H1 (cell line): Measurements from ENCODE around the gene CLN5. TPM values are rescaled to one million over a fixed set of nuclear protein-coding genes. Genes with fewer than 3 reads are reported as not detected.

Source experiments
- CTCF ChIA-PET: fragments of 300-600 bp; sonication (Branson Sonifier 250); formaldehyde crosslinking; loops from one replicate; lab custom pipeline; 2021; ENCODE audit not compliant: partially characterized antibody; lab: Charles Lee
- POLR2A ChIA-PET: fragments of 300-600 bp; sonication (Branson Sonifier 250); formaldehyde crosslinking; loops from one replicate; lab custom pipeline; 2021; ENCODE audit warnings: inconsistent platforms; ENCODE audit not compliant: partially characterized antibody; lab: Charles Lee
- DNase-seq, 2 experiments: peaks; one replicate each; pipeline versions ENCODE4 v3.0.0 to v3.0.0-alpha.2; 2010 to 2022; ENCODE audit warnings: low spot score in 2 of 2, low read depth in 1 of 2, mixed read lengths in 1 of 2
- FAIRE-seq: peaks from 2 replicates; lab custom pipeline; 2011; peaks lifted over from hg19 to GRCh38; lab: Jason Lieb, UNC
- H2AFZ ChIP-seq: 2 replicates; pipeline ENCODE4 v1.8.1; 2012; ENCODE audit warnings: low read length, inconsistent platforms
- H2AK5ac ChIP-seq: 2 replicates; pipeline ENCODE4 v1.6.1; 2013; ENCODE audit warnings: low read depth, low read length
- H2BK120ac ChIP-seq: replicated peaks from 2 replicates; pipeline ENCODE3; 2013; ENCODE audit warnings: low read depth, low read length, inconsistent platforms
- H2BK12ac ChIP-seq: 2 replicates; pipeline ENCODE4 v1.6.1; 2013; ENCODE audit warnings: low read depth, low read length
- H2BK15ac ChIP-seq: 2 replicates; pipeline ENCODE4 v1.6.1; 2013; ENCODE audit warnings: low read length
- H2BK20ac ChIP-seq: 2 replicates; pipeline ENCODE4 v1.6.1; 2013; ENCODE audit warnings: low read length
- H2BK5ac ChIP-seq: 2 replicates; pipeline ENCODE4 v1.6.1; 2013; ENCODE audit warnings: low read depth, low read length
- H3K14ac ChIP-seq: 2 replicates; pipeline ENCODE4 v1.6.1; 2013; ENCODE audit warnings: inconsistent platforms; ENCODE audit not compliant: insufficient read length
- H3K18ac ChIP-seq: 2 replicates; pipeline ENCODE4 v1.6.1; 2013; ENCODE audit warnings: low read length; ENCODE audit errors: extremely low read depth
- H3K23ac ChIP-seq: 2 replicates; pipeline ENCODE4 v1.6.1; 2013; ENCODE audit warnings: inconsistent platforms; ENCODE audit not compliant: insufficient read length
- H3K23me2 ChIP-seq: 2 replicates; pipeline ENCODE4 v1.6.1; 2013; ENCODE audit warnings: low read depth, low read length
- H3K27ac ChIP-seq: 2 replicates; pipeline ENCODE4 v1.6.1; 2011; ENCODE audit warnings: low read depth, low read length, inconsistent platforms
- H3K27me3 ChIP-seq, 4 experiments: replicated peaks in 1 of 4; 1 replicate in 1 of 4; 2 replicates in 3 of 4; pipeline versions ENCODE4 v1.6.1 to v1.8.1; 2011 to 2013; ENCODE audit warnings: low read length in 3 of 4, mild to moderate bottlenecking in 3 of 4, inconsistent platforms in 2 of 4, mixed read lengths in 2 of 4, moderate library complexity in 1 of 4; ENCODE audit not compliant: control insufficient read depth in 3 of 4, insufficient read depth in 3 of 4; ENCODE audit errors: extremely low read depth in 1 of 4
- H3K36me3 ChIP-seq, 4 experiments: 2 replicates each; pipeline versions ENCODE4 v1.6.1 to v1.8.1; 2011 to 2013; ENCODE audit warnings: mild to moderate bottlenecking in 4 of 4, low read length in 3 of 4, moderate library complexity in 2 of 4, control low read depth in 1 of 4, inconsistent platforms in 1 of 4; ENCODE audit not compliant: insufficient read depth in 4 of 4, control insufficient read depth in 2 of 4
- H3K4ac ChIP-seq: replicated peaks from 2 replicates; pipeline ENCODE3; 2013; ENCODE audit warnings: low read length, low read depth, mixed read lengths, inconsistent platforms; ENCODE audit not compliant: insufficient read length
- H3K4me1 ChIP-seq, 4 experiments: replicated peaks in 1 of 4; 1 replicate in 1 of 4; 2 replicates in 3 of 4; pipeline versions ENCODE4 v1.6.1 to v1.8.1; 2011 to 2013; ENCODE audit warnings: low read length in 3 of 4, inconsistent platforms in 2 of 4, mixed read lengths in 1 of 4; ENCODE audit not compliant: insufficient read depth in 4 of 4, control insufficient read depth in 3 of 4
- H3K4me2 ChIP-seq, 2 experiments: 2 replicates each; pipeline versions ENCODE4 v1.6.1 to v1.8.1; 2011 to 2013; ENCODE audit warnings: low read depth in 2 of 2, low read length in 2 of 2, control low read depth in 1 of 2, inconsistent platforms in 1 of 2, mild to moderate bottlenecking in 1 of 2; ENCODE audit not compliant: insufficient read depth in 1 of 2
- H3K4me3 ChIP-seq, 4 experiments: fragments of 200-600, 300-600 bp in 1 of 4; sonication (generic), shearing (Covaris generic), sonication (Bioruptor Twin) in 1 of 4; 2 replicates each; pipeline versions ENCODE4 v1.5.1 to v1.8.1; 2011 to 2016; ENCODE audit warnings: low read length in 4 of 4, low read depth in 3 of 4, control low read depth in 2 of 4, inconsistent platforms in 2 of 4, mild to moderate bottlenecking in 2 of 4, mixed read lengths in 1 of 4, moderate library complexity in 1 of 4; ENCODE audit not compliant: insufficient read depth in 2 of 4; ENCODE audit errors: extremely low read depth in 1 of 4
- H3K56ac ChIP-seq: replicated peaks from 2 replicates; pipeline ENCODE3; 2013; ENCODE audit warnings: low read depth, mild to moderate bottlenecking, mixed read lengths, low read length, inconsistent platforms; ENCODE audit not compliant: insufficient read length
- H3K79me1 ChIP-seq: 2 replicates; pipeline ENCODE4 v1.6.1; 2013; ENCODE audit warnings: low read depth, low read length, control low read depth
- H3K79me2 ChIP-seq, 2 experiments: 2 replicates each; pipeline versions ENCODE4 v1.6.1 to v1.8.1; 2012 to 2013; ENCODE audit warnings: low read length in 2 of 2, mild to moderate bottlenecking in 2 of 2, inconsistent platforms in 1 of 2; ENCODE audit not compliant: insufficient read depth in 2 of 2, control insufficient read depth in 1 of 2
- H3K9ac ChIP-seq, 4 experiments: replicated peaks in 1 of 4; 1 replicate in 1 of 4; 2 replicates in 3 of 4; pipeline versions ENCODE4 v1.6.1 to v1.8.1; 2011 to 2013; ENCODE audit warnings: low read depth in 3 of 4, low read length in 3 of 4, control low read depth in 2 of 4, mild to moderate bottlenecking in 2 of 4, moderate library complexity in 2 of 4, inconsistent platforms in 1 of 4; ENCODE audit errors: extremely low read depth in 1 of 4
- H3K9me3 ChIP-seq, 2 experiments: 2 replicates each; pipeline versions ENCODE4 v1.6.1 to v1.8.1; 2012 to 2013; ENCODE audit warnings: mild to moderate bottlenecking in 2 of 2, moderate library complexity in 2 of 2, control low read depth in 1 of 2, inconsistent platforms in 1 of 2, low read depth in 1 of 2, low read length in 1 of 2, mixed read lengths in 1 of 2; ENCODE audit not compliant: insufficient read depth in 2 of 2
- H4K20me1 ChIP-seq, 2 experiments: replicated peaks in 1 of 2; 2 replicates each; pipeline versions ENCODE3 to v1.8.1; 2011 to 2013; ENCODE audit warnings: inconsistent platforms in 2 of 2, low read length in 2 of 2, mild to moderate bottlenecking in 1 of 2; ENCODE audit not compliant: insufficient read depth in 2 of 2, control insufficient read depth in 1 of 2
- H4K5ac ChIP-seq: 2 replicates; pipeline ENCODE4 v1.6.1; 2013; ENCODE audit warnings: low read length, low read depth, mixed read lengths, inconsistent platforms; ENCODE audit not compliant: insufficient read length
- H4K8ac ChIP-seq: 2 replicates; pipeline ENCODE4 v1.8.0; 2013; ENCODE audit warnings: mild to moderate bottlenecking, moderate library complexity, low read length, inconsistent platforms; ENCODE audit not compliant: insufficient read depth; ENCODE audit errors: extremely low read depth
- H4K91ac ChIP-seq: replicated peaks from 2 replicates; pipeline ENCODE3; 2013; ENCODE audit warnings: low read length, mixed read lengths, inconsistent platforms; ENCODE audit not compliant: insufficient read length
- CBX8 ChIP-seq: fragments of 300-800, 300-1000 bp; sonication (generic); IDR thresholded peaks from 2 replicates; pipeline ENCODE4 v1.7.1; 2016; ENCODE audit warnings: low read depth, low read length, borderline replicate concordance
- GTF2F1 ChIP-seq: IDR thresholded peaks from 2 replicates; pipeline ENCODE4 v1.6.1; 2012; ENCODE audit warnings: low read depth, low read length, improper control_type of control experiment, borderline replicate concordance
- WGBS, 2 experiments: shearing (Covaris generic) in 1 of 2; methylation state at CpG; one replicate each; pipeline versions ENCODE4 v1.1.6 to v1.1.7; 2013 to 2015; ENCODE audit warnings: low lambda C conversion rate in 2 of 2, mixed read lengths in 2 of 2, inconsistent platforms in 1 of 2, low coverage in 1 of 2, missing lambda C conversion rate in 1 of 2; ENCODE audit not compliant: insufficient replicate concordance in 2 of 2, insufficient coverage in 1 of 2, insufficient read length in 1 of 2; ENCODE audit errors: extremely low coverage in 1 of 2, missing lambda C conversion rate in 1 of 2; 5-methylcytosine and 5-hydroxymethylcytosine counted together
- polyA plus RNA-seq, 7 experiments: library from polyadenylated mRNA; depleted of rRNA in 3 of 7; stranded (reverse) in 5 of 7; unstranded in 2 of 7; fragments of >200 nt in 5 of 7; fragments of 200-250 nt in 2 of 7; gene quantifications; 1 replicate in 5 of 7; 2 replicates in 1 of 7; 4 replicates in 1 of 7; pipeline versions ENCODE4 v1.2.1 to v1.2.3, GENCODE V29; 2011 to 2013; ENCODE audit warnings: missing spikeins in 2 of 7, mixed read lengths in 2 of 7
- total RNA-seq: library from RNA; stranded (reverse); fragmentation: NEBNext Ultra II Directional; extraction: Animal tissue kit (Norgen Biotek cat#: 25700); gene quantifications from 2 replicates; pipeline ENCODE4 v1.2.1, GENCODE V29; 2021
- TF ChIP-seq, protein P1 (sequence below): IDR thresholded peaks from 2 replicates; pipeline ENCODE4 v1.6.1; 2012; ENCODE audit warnings: inconsistent platforms

CLN5 gene
- total and polyA plus RNA-seq, 2 of the 8 experiments (the other 6 are each of a cell fraction or from before 2014, with no cell fraction given): 5.3 to 10.1 TPM

DNA sequence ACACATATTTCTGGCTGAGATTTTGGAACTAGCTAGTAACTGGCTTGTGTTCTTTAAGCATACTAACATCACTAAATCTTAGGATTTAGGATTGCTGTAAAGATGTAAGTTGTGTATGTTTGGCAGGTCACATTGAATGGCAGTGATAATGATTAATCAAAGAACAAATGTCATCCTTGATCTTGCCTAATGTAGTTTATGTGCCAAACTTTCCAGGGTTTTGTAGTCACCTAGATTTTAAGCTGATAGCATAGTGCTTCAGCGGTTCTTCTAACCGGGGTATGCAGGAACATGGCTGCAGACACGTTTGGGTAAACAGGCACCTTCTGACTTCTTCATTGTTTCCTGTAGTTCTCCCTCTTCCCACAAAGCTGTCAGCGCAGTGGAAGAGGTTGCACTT lies 9.7 kb downstream of the CLN5 start:
- 91% methylated on average over 4 of the region's 4 CpGs; no CpG with 5 or more reads in 1 of the 2 experiments for WGBS, 2 experiments
- peaks cover 2 to 15% (median 6%) of the 10 kb centered on the region in 4 experiments; a peak in 5 of 8 replicates for H3K36me3 ChIP-seq
- no peak overlapping the region for H4K8ac ChIP-seq
- H2BK120ac ChIP-seq: no peak overlapping the region
- H3K14ac ChIP-seq: no peak overlapping the region
- H3K27me3 ChIP-seq: no peaks in the 10 kb centered on the region
- no peak for DNase-seq
- H4K91ac ChIP-seq: no peak overlapping the region
- no peak overlapping the region for H2AK5ac ChIP-seq
- H3K9ac ChIP-seq: no peak overlapping the region
- no peak for FAIRE-seq
- no peak overlapping the region for H2BK12ac ChIP-seq
- no peaks in the 10 kb centered on the region; the same call in 1 of the 2 replicates for H3K79me1 ChIP-seq
- H3K79me2 ChIP-seq: no peaks in the 10 kb centered on the region
- no peak overlapping the region for H3K18ac ChIP-seq
- H2BK15ac ChIP-seq: no peak overlapping the region
- no peak overlapping the region for H3K4ac ChIP-seq
- CTCF ChIA-PET: interaction anchor here (0.9 to 4.7 kb wide), 13 partner anchors 9 to 502 kb away, joined by 3 to 26 read pairs (median 5); partner anchors contain the start of gene CLN5
- no peak overlapping the region for H3K56ac ChIP-seq
- H3K27ac ChIP-seq: no peak overlapping the region
- H3K4me1 ChIP-seq: no peaks in the 10 kb centered on the region
- H2AFZ ChIP-seq: no peak overlapping the region
- H2BK5ac ChIP-seq: no peak overlapping the region
- H3K4me3 ChIP-seq: no peak overlapping the region
- H3K23me2 ChIP-seq: no peaks in the 10 kb centered on the region
- H3K9me3 ChIP-seq: no peaks in the 10 kb centered on the region
- POLR2A ChIA-PET: interaction anchor here (0.9 to 1.6 kb wide), 4 partner anchors 9 to 25 kb away, joined by 3 to 8 read pairs (median 4); partner anchors contain the start of genes CLN5 and FBXL3
- H3K4me2 ChIP-seq: no peak overlapping the region
- no peaks in the 10 kb centered on the region for H4K20me1 ChIP-seq
- H3K23ac ChIP-seq: no peak overlapping the region
- H2BK20ac ChIP-seq: no peak overlapping the region
- no peak overlapping the region for H4K5ac ChIP-seq
- TF ChIP-seq, protein P1, sequence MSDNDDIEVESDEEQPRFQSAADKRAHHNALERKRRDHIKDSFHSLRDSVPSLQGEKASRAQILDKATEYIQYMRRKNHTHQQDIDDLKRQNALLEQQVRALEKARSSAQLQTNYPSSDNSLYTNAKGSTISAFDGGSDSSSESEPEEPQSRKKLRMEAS: no peak
- no peak for TF ChIP-seq CBX8
- TF ChIP-seq GTF2F1: no peak
